A673 (cell line): ENCODE measurements around the gene CEACAM5. TPM values are rescaled to one million over a fixed set of nuclear protein-coding genes. Genes with fewer than 3 reads are reported as not detected.
A peak's percentile ranks its signal among the peaks of the same experiment; 100 is the strongest.

Source experiments
- BruUV-seq: library from RNA; stranded (reverse); fragments of 400-500 nt; replicated peaks from 2 replicates; lab custom pipeline; 2021; lab: Mats Ljungman, UMichigan
- CTCF ChIA-PET: fragments of 300-600 bp; sonication (Branson Sonifier 250); formaldehyde crosslinking; loops from one replicate; lab custom pipeline; 2022; ENCODE audit warnings: antibody characterized with exemption; lab: Charles Lee
- POLR2A ChIA-PET: fragments of 300-600 bp; sonication (Branson Sonifier 250); formaldehyde crosslinking; loops from one replicate; lab custom pipeline; 2022; ENCODE audit warnings: antibody characterized with exemption; ENCODE audit not compliant: low non-redundant PET; lab: Charles Lee
- DNase-seq: peaks from one replicate; pipeline ENCODE4 v3.0.0-alpha.2; 2015; ENCODE audit warnings: low spot score
- H3K27ac ChIP-seq: fragments of 200-600 bp; sonication (generic); 2 replicates; pipeline ENCODE4 v1.5.1; 2016; ENCODE audit warnings: mixed run types, low read depth, mild to moderate bottlenecking, mixed read lengths, antibody characterized with exemption, low read length; ENCODE audit not compliant: poor library complexity, severe bottlenecking
- H3K27me3 ChIP-seq: fragments of 200-600 bp; sonication (generic); replicated peaks from 2 replicates; pipeline ENCODE4 v1.6.1; 2017; ENCODE audit warnings: mixed run types, low read depth, mild to moderate bottlenecking, mixed read lengths, antibody characterized with exemption, low read length; ENCODE audit not compliant: insufficient read depth, poor library complexity
- H3K36me3 ChIP-seq: fragments of 200-600 bp; sonication (generic); 2 replicates; pipeline ENCODE4 v1.6.1; 2016; ENCODE audit warnings: mixed run types, mild to moderate bottlenecking, mixed read lengths, antibody characterized with exemption, low read length; ENCODE audit not compliant: insufficient read depth, poor library complexity, severe bottlenecking
- H3K4me1 ChIP-seq: fragments of 200-600 bp; sonication (generic); 2 replicates; pipeline ENCODE4 v1.6.1; 2017; ENCODE audit warnings: mixed run types, mild to moderate bottlenecking, mixed read lengths, antibody characterized with exemption, low read length; ENCODE audit not compliant: insufficient read depth, poor library complexity, severe bottlenecking
- H3K4me3 ChIP-seq: fragments of 200-600 bp; sonication (generic); 2 replicates; pipeline ENCODE4 v1.5.1; 2016; ENCODE audit warnings: low read depth, mixed run types, mild to moderate bottlenecking, mixed read lengths, low read length; ENCODE audit not compliant: poor library complexity, severe bottlenecking
- H3K9me3 ChIP-seq: fragments of 200-600 bp; sonication (generic); 2 replicates; pipeline ENCODE4 v1.6.1; 2016; ENCODE audit warnings: mixed run types, low read depth, mild to moderate bottlenecking, mixed read lengths, antibody characterized with exemption, low read length; ENCODE audit not compliant: poor library complexity, severe bottlenecking
- EZH2 ChIP-seq: fragments of 200-600 bp; sonication (generic); IDR thresholded peaks from 2 replicates; pipeline ENCODE4 v1.6.1; 2017; ENCODE audit warnings: borderline replicate concordance, low read depth, mild to moderate bottlenecking, mixed read lengths, antibody characterized with exemption, low read length; ENCODE audit not compliant: poor library complexity, severe bottlenecking
- intact Hi-C: fragments of 100-400 bp; cut with micrococcal nuclease; formaldehyde crosslinking; loops from one replicate; pipeline ENCODE4 v1.10.0; 2022; ENCODE audit not compliant: unreplicated experiment
- total RNA-seq: library from RNA; stranded (reverse); gene quantifications from 2 replicates; pipeline ENCODE4 v1.2.3, GENCODE V29; 2021
- TF ChIP-seq, protein P1 (sequence below): fragments of 300-800, 200-600 bp; sonication (generic); conservative IDR thresholded peaks from 2 replicates; pipeline ENCODE4 v1.5.1; 2017; ENCODE audit warnings: low read depth, mild to moderate bottlenecking, antibody characterized with exemption, low read length, moderate library complexity, mixed read lengths

Gene CEACAM5
- total RNA-seq, 1 experiment from 2014 or later = 0.54 TPM

DNA sequence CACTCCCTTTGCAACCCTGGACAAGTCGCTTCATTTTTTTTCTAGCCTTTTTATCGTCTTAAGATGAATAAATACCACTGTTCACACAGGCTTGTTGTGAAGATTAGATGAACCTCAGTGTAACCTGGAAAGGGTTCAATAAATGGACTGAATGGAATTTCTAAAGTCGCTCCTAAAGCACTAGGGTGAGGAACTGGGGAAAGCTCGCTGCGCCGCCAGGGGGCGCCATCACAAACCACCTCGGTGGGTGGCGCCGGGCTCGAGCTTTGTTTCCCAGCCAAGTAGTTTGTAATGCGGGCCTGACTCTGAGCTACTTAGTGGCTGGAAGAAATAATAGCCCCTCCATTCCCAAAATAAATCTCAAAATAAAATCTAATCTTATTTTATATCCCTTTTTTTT lies 44.7 kb downstream of the CEACAM5 start:
- CTCF ChIA-PET = interaction anchor here (0.6 to 1.7 kb wide), 24 partner anchors 8 to 303 kb away, joined by 3 to 11 read pairs (median 5); partner anchors contain the start of gene RABAC1
- Histone ChIP-seq H3K4me1 (peaks cover 28% of the 10 kb centered on the region), H3K9me3 (no peaks in the 10 kb centered on the region), H3K4me3 (no peak overlapping the region), H3K27ac (peak overlapping the region; percentile 68), H3K27me3 (no peaks in the 10 kb centered on the region), H3K36me3 (no peaks in the 10 kb centered on the region)
- DNase-seq = peak; percentile 69
- POLR2A ChIA-PET = interaction anchor here (0.6 kb wide), 1 partner anchor 8 kb away, joined by 6 read pairs; no protein-coding TSS in a partner anchor
- BruUV-seq = no TSS peak
- intact Hi-C loops = loop anchor here (1.0 to 2.0 kb wide), 2 partner anchors 32 to 68 kb away; no protein-coding TSS in a partner anchor
- TF ChIP-seq, protein P1, sequence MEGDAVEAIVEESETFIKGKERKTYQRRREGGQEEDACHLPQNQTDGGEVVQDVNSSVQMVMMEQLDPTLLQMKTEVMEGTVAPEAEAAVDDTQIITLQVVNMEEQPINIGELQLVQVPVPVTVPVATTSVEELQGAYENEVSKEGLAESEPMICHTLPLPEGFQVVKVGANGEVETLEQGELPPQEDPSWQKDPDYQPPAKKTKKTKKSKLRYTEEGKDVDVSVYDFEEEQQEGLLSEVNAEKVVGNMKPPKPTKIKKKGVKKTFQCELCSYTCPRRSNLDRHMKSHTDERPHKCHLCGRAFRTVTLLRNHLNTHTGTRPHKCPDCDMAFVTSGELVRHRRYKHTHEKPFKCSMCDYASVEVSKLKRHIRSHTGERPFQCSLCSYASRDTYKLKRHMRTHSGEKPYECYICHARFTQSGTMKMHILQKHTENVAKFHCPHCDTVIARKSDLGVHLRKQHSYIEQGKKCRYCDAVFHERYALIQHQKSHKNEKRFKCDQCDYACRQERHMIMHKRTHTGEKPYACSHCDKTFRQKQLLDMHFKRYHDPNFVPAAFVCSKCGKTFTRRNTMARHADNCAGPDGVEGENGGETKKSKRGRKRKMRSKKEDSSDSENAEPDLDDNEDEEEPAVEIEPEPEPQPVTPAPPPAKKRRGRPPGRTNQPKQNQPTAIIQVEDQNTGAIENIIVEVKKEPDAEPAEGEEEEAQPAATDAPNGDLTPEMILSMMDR = peak; percentile 86
- no peak for TF ChIP-seq EZH2

DNA sequence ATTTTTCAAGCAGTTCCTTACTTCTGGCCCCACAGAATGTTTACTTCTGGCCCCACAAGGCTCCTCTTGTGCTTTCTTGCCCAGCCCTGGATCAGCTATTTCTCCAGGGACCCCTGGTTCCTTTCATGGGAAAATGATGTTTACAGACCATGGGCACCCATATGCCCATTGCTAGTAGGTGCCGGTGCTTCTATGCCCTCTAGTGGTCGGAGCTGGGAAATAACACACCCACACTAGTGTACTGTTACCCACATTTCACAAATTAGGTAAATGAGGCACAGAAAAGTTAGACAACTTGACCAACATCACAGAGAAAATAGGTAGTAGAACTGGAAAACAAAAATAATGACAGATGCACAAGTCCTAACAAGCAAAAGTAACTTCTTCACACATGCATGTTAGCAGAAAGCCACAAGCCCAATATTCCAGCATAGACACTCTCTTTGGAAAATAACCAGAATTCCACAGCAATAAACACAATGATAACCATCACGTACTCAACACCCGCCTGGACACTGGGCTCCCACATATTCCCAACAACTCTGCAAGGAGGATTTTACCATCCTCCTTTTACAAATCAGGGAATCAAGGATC lies 45.6 kb downstream of the CEACAM5 start:
- H3K27ac ChIP-seq = peak overlapping the region; percentile 68
- BruUV-seq = no TSS peak
- no peak for TF ChIP-seq EZH2
- TF ChIP-seq, protein P1 = peak; percentile 87
- DNase-seq = peak; percentile 85
- H3K36me3 ChIP-seq = no peaks in the 10 kb centered on the region
- H3K9me3 ChIP-seq = no peaks in the 10 kb centered on the region
- no peak overlapping the region for H3K4me3 ChIP-seq
- intact Hi-C loops = loop anchor here (1.0 to 2.0 kb wide), 2 partner anchors 31 to 67 kb away; no protein-coding TSS in a partner anchor
- H3K27me3 ChIP-seq = no peaks in the 10 kb centered on the region
- CTCF ChIA-PET = interaction anchor here (0.6 to 1.7 kb wide), 16 partner anchors 9 to 304 kb away, joined by 3 to 11 read pairs (median 4); no protein-coding TSS in a partner anchor
- POLR2A ChIA-PET = interaction anchor here (0.6 kb wide), 1 partner anchor 9 kb away, joined by 6 read pairs; no protein-coding TSS in a partner anchor
- peaks cover 19% of the 10 kb centered on the region for H3K4me1 ChIP-seq

DNA sequence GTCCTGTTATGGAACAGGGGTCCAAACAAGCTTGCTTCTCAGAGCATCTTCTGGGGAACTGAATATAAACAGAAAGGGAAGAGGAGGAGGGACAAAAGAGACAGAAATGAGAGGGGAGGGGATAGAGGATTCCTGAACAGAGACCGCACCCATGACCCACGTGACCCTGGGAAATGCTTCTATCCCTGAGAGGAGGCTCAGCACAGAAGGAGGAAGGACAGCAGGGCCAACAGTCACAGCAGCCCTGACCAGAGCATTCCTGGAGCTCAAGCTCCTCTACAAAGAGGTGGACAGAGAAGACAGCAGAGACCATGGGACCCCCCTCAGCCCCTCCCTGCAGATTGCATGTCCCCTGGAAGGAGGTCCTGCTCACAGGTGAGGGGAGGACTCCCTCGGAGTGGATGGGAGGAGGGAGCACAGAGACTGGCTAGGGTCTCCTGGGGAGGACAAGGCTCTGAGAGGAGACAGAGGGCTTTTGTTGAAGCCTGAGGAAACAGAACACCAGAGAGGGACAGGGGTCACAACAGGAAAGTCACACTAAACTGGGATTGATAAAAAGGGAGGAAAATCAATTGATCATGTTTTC lies 47.0 kb downstream of the CEACAM5 start, which contains the start of gene CEACAM6:
CEACAM6 (plus strand) TSS at position 203 of the 586 bp plus-strand sequence; CDS start at position 312, 109 bp downstream.
- no peak within 1 kb of the TSS for H3K4me3 ChIP-seq
- POLR2A ChIA-PET = no interaction called here
- H3K4me1 ChIP-seq = peaks cover 18% of the 10 kb centered on the region
- H3K27me3 ChIP-seq = no peaks in the 10 kb centered on the region
- no peaks in the 10 kb centered on the region for H3K9me3 ChIP-seq
- no TSS peak for BruUV-seq
- CTCF ChIA-PET = interaction anchor here (0.5 to 0.6 kb wide), 2 partner anchors 1120 to 1601 kb away, joined by 5 read pairs; no protein-coding TSS in a partner anchor
- intact Hi-C loops = no loop called here
- no peaks in the 10 kb centered on the region for H3K36me3 ChIP-seq
- H3K27ac ChIP-seq = no peak within 1 kb of the TSS
- TF ChIP-seq, protein P1 = no peak
- TF ChIP-seq EZH2 = no peak
- no peak for DNase-seq
